HepG2 (cell line): Measurements from ENCODE around the gene SIK1. TPM values are rescaled to one million over a fixed set of nuclear protein-coding genes. Genes with fewer than 3 reads are reported as not detected.

ENCODE experiments used
- ATAC-seq: fragments of 200-7000 bp; cut with Tn5 transposase; 3 replicates; pipeline ENCODE4 v1.9.1; 2020; ENCODE audit warnings: mild to moderate bottlenecking, moderate library complexity
- BruUV-seq: library from RNA; stranded (reverse); fragments of 400-500 nt; replicated peaks from 2 replicates; lab custom pipeline; 2021; lab: Mats Ljungman, UMichigan
- CTCF ChIA-PET: fragments of 300-600 bp; formaldehyde crosslinking; extraction: SDS; loops from one replicate; lab custom pipeline; 2021; ENCODE audit warnings: low total read pairs, inconsistent platforms, low intra/inter-chr PET ratio; lab: Yijun Ruan, JAX
- POLR2A ChIA-PET: fragments of 350-600 bp; sonication (Branson Sonifier 250); formaldehyde crosslinking; loops from one replicate; lab custom pipeline; 2020; ENCODE audit warnings: antibody characterized with exemption, inconsistent platforms; lab: Yijun Ruan, JAX
- DNase-seq: peaks from one replicate; pipeline ENCODE4 v3.0.0-alpha.2; 2015; ENCODE audit warnings: low spot score
- FAIRE-seq: peaks from 3 replicates; lab custom pipeline; 2011; peaks lifted over from hg19 to GRCh38; lab: Jason Lieb, UNC
- H2AFZ ChIP-seq: one replicate; pipeline ENCODE4 v1.6.1; 2011; ENCODE audit warnings: low read length, inconsistent platforms
- H3K27ac ChIP-seq: fragments of 300-600 bp; 3 replicates; pipeline ENCODE4 v1.8.0; 2011; ENCODE audit warnings: mixed run types, mild to moderate bottlenecking, mixed read lengths, low read length, inconsistent platforms; ENCODE audit not compliant: insufficient read depth; ENCODE audit errors: extremely low read length
- H3K27me3 ChIP-seq, 2 experiments: fragments of 200-600 bp in 1 of 2; 2 replicates in 1 of 2; 3 replicates in 1 of 2; pipeline versions ENCODE4 v1.6.0 to v1.8.0; 2011; ENCODE audit warnings: low read length in 2 of 2, mild to moderate bottlenecking in 2 of 2, moderate library complexity in 2 of 2, inconsistent platforms in 1 of 2; ENCODE audit not compliant: insufficient read depth in 2 of 2, control insufficient read depth in 1 of 2
- H3K36me3 ChIP-seq, 2 experiments: fragments of 200-600 bp in 1 of 2; replicated peaks in 1 of 2; 2 replicates in 1 of 2; 3 replicates in 1 of 2; pipeline versions ENCODE4 v1.5.1 to v1.8.0; 2011; ENCODE audit warnings: low read length in 2 of 2, inconsistent platforms in 1 of 2; ENCODE audit not compliant: insufficient read depth in 2 of 2, control insufficient read depth in 1 of 2
- H3K4me1 ChIP-seq: 2 replicates; pipeline ENCODE4 v1.5.1; 2012; ENCODE audit warnings: low read length, inconsistent platforms; ENCODE audit not compliant: insufficient read depth
- H3K4me2 ChIP-seq: 2 replicates; pipeline ENCODE4 v1.6.0; 2011; ENCODE audit warnings: low read depth, low read length, inconsistent platforms
- H3K4me3 ChIP-seq, 3 experiments: fragments of 200-600 bp in 1 of 3; sonication (generic), shearing (Covaris generic) in 1 of 3; replicated peaks in 1 of 3; 2 replicates each; pipeline ENCODE4 v1.5.1; 2011 to 2016; ENCODE audit warnings: low read length in 3 of 3, inconsistent platforms in 2 of 3, low read depth in 2 of 3, mild to moderate bottlenecking in 2 of 3, control low read depth in 1 of 3, mixed read lengths in 1 of 3; ENCODE audit not compliant: insufficient read depth in 1 of 3
- H3K79me2 ChIP-seq: one replicate; pipeline ENCODE4 v1.6.1; 2011; ENCODE audit warnings: low read length, inconsistent platforms; ENCODE audit not compliant: insufficient read depth
- H3K9ac ChIP-seq: 2 replicates; pipeline ENCODE4 v1.6.0; 2011; ENCODE audit warnings: mild to moderate bottlenecking, low read depth, low read length, inconsistent platforms; ENCODE audit not compliant: insufficient read depth
- H3K9me3 ChIP-seq: 2 replicates; pipeline ENCODE4 v1.5.1; 2012; ENCODE audit warnings: mild to moderate bottlenecking, low read length
- H4K20me1 ChIP-seq: 2 replicates; pipeline ENCODE4 v1.6.0; 2011; ENCODE audit warnings: inconsistent platforms, mild to moderate bottlenecking, low read length, moderate library complexity; ENCODE audit not compliant: insufficient read depth
- CBX1 ChIP-seq: IDR thresholded peaks from one replicate; pipeline ENCODE4 v1.6.1; 2016; ENCODE audit warnings: antibody characterized with exemption, low read depth
- E2F1 ChIP-seq: sonication (generic); formaldehyde crosslinking; IDR thresholded peaks from 2 replicates; pipeline ENCODE4 v1.5.0; 2020; ENCODE audit warnings: missing genetic modification reagents
- FOXA3 ChIP-seq: IDR thresholded peaks from 2 replicates; pipeline ENCODE4 v1.6.1; 2016; ENCODE audit warnings: missing genetic modification reagents, missing compliant biosample characterization
- HNRNPLL ChIP-seq: fragments of 200-400 bp; formaldehyde crosslinking; IDR thresholded peaks from 2 replicates; pipeline ENCODE4 v1.6.1; 2017; ENCODE audit warnings: mild to moderate bottlenecking, low read depth, low read length; ENCODE audit not compliant: poor library complexity, severe bottlenecking
- TFAP4 ChIP-seq: sonication (generic); IDR thresholded peaks from 2 replicates; pipeline ENCODE4 v1.6.1; 2016; ENCODE audit warnings: low read depth, borderline replicate concordance
- YY1 ChIP-seq: IDR thresholded peaks from 2 replicates; pipeline ENCODE4 v1.6.1; 2011; ENCODE audit warnings: low read length, low read depth, moderate library complexity, mild to moderate bottlenecking; ENCODE audit not compliant: insufficient read depth, insufficient replicate concordance
- ZBTB40 ChIP-seq, 2 experiments: fragments of 450-650 bp in 1 of 2; sonication (generic) in 1 of 2; formaldehyde crosslinking in 1 of 2; IDR thresholded peaks; 2 replicates each; pipeline versions ENCODE4 v1.6.1 to v1.8.0; 2016 to 2022; ENCODE audit warnings: antibody characterized with exemption in 1 of 2, mild to moderate bottlenecking in 1 of 2, missing genetic modification reagents in 1 of 2
- ZBTB49 ChIP-seq: sonication (generic); formaldehyde crosslinking; IDR thresholded peaks from 2 replicates; pipeline ENCODE4 v1.4.0; 2020; ENCODE audit warnings: missing genetic modification reagents, borderline replicate concordance
- WGBS: methylation state at CpG from one replicate; pipeline ENCODE4 v1.1.6; 2017; ENCODE audit warnings: low lambda C conversion rate; 5-methylcytosine and 5-hydroxymethylcytosine counted together
- in situ Hi-C: cut with HindIII; loops from 2 replicates; pipeline ENCODE4 v1.10.0; 2017; ENCODE audit warnings: low pct_unique_long_range_greater_than_20kb; ENCODE audit not compliant: extremely low pct_ligation_motif_present
- intact Hi-C: fragments of 100-400 bp; cut with micrococcal nuclease; formaldehyde crosslinking; loops from one replicate; pipeline ENCODE4 v1.10.0; 2022; ENCODE audit not compliant: unreplicated experiment
- polyA plus RNA-seq, 8 experiments: library from polyadenylated mRNA; depleted of rRNA in 3 of 8; stranded (reverse) in 7 of 8; unstranded in 1 of 8; fragments of >200 nt; fragmentation: Illumina TruSeq in 4 of 8; extraction: Trizol in 4 of 8; gene quantifications; 2 replicates each; pipeline versions ENCODE4 v1.2.1 to v1.2.3, GENCODE V29; 2011 to 2016; ENCODE audit warnings: low read depth in 4 of 8, missing spikeins in 1 of 8, mixed read lengths in 1 of 8; ENCODE audit not compliant: insufficient read depth in 1 of 8
- total RNA-seq, 5 experiments: library from RNA; depleted of rRNA; stranded (reverse); fragments of >200 nt; fragmentation: Illumina TruSeq; extraction: Trizol; gene quantifications; 2 replicates each; pipeline ENCODE4 v1.2.3, GENCODE V29; 2016; ENCODE audit warnings: low read depth in 1 of 5

SIK1 gene
- total and polyA plus RNA-seq, 2 of the 13 experiments (the other 11 are each of a cell fraction or from before 2014, with no cell fraction given), result 4.5 to 14.5 TPM

GRCh38 chr21:43376478-43376882 is 50.5 kb downstream of the SIK1 start (continued):
- TF ChIP-seq E2F1 (CRISPR knock-in tag) (no peak), TFAP4 (no peak), YY1 (no peak), ZBTB49 (CRISPR knock-in tag) (no peak), FOXA3 (CRISPR knock-in tag) (no peak)

- no peaks in the 10 kb centered on the region for H3K4me1 ChIP-seq
- no peak overlapping the region for H3K9ac ChIP-seq
- in situ Hi-C loops, result no loop called here
- H3K4me2 ChIP-seq, result no peak overlapping the region
- CTCF ChIA-PET, result no interaction called here
- ATAC-seq (no peak), FAIRE-seq (no peak), DNase-seq (no peak)
- no peak overlapping the region for H3K27ac ChIP-seq
- intact Hi-C loops, result no loop called here
- 0% methylated on average over 1 of the region's 21 CpGs for WGBS
- peaks cover 14 to 48% of the 10 kb centered on the region in 2 experiments for H3K27me3 ChIP-seq
- POLR2A ChIA-PET, result no interaction called here
- no peaks in the 10 kb centered on the region for H4K20me1 ChIP-seq
- no peak overlapping the region for H2AFZ ChIP-seq
- no peaks in the 10 kb centered on the region for H3K79me2 ChIP-seq
- no TSS peak for BruUV-seq
- H3K9me3 ChIP-seq, result no peaks in the 10 kb centered on the region
- no peak overlapping the region for H3K4me3 ChIP-seq
- H3K36me3 ChIP-seq, result no peaks in the 10 kb centered on the region
- TF ChIP-seq HNRNPLL (no peak), ZBTB40 (IDR thresholded peaks at IDR 0.05) (no peak), ZBTB40 (CRISPR knock-in tag; IDR thresholded peaks at IDR 0.05) (no peak), CBX1 (no peak)
Measured at GRCh38 chr21:43375837-43376477, 51.0 kb downstream of the SIK1 start.
